ENCODE measurements around the gene TNFSF13.

GRCh38 chr17:7583253-7584109 is 24.9 kb downstream of the TNFSF13 start, which contains the start of gene MPDU1:
- TF ChIP-seq, protein P1, sequence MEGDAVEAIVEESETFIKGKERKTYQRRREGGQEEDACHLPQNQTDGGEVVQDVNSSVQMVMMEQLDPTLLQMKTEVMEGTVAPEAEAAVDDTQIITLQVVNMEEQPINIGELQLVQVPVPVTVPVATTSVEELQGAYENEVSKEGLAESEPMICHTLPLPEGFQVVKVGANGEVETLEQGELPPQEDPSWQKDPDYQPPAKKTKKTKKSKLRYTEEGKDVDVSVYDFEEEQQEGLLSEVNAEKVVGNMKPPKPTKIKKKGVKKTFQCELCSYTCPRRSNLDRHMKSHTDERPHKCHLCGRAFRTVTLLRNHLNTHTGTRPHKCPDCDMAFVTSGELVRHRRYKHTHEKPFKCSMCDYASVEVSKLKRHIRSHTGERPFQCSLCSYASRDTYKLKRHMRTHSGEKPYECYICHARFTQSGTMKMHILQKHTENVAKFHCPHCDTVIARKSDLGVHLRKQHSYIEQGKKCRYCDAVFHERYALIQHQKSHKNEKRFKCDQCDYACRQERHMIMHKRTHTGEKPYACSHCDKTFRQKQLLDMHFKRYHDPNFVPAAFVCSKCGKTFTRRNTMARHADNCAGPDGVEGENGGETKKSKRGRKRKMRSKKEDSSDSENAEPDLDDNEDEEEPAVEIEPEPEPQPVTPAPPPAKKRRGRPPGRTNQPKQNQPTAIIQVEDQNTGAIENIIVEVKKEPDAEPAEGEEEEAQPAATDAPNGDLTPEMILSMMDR (IDR thresholded peaks at IDR 0.05; ENCODE audit: borderline replicate concordance, extremely low read depth, low read length, poor library complexity, severe bottlenecking) = no peak
- no peak for TF ChIP-seq EZH2 (IDR thresholded peaks at IDR 0.05; ENCODE audit: borderline replicate concordance, low read depth, low read length, severe bottlenecking)
